Activated gamma-delta T cell treated with Interleukin-2 at 50 U/mL for 16 hours (primary cell): Measurements from ENCODE around the gene TMEM219.

Experiments used
- DNase-seq: peaks from one replicate; pipeline ENCODE4 v3.0.0-alpha.2; 2020

TMEM219 gene

DNA sequence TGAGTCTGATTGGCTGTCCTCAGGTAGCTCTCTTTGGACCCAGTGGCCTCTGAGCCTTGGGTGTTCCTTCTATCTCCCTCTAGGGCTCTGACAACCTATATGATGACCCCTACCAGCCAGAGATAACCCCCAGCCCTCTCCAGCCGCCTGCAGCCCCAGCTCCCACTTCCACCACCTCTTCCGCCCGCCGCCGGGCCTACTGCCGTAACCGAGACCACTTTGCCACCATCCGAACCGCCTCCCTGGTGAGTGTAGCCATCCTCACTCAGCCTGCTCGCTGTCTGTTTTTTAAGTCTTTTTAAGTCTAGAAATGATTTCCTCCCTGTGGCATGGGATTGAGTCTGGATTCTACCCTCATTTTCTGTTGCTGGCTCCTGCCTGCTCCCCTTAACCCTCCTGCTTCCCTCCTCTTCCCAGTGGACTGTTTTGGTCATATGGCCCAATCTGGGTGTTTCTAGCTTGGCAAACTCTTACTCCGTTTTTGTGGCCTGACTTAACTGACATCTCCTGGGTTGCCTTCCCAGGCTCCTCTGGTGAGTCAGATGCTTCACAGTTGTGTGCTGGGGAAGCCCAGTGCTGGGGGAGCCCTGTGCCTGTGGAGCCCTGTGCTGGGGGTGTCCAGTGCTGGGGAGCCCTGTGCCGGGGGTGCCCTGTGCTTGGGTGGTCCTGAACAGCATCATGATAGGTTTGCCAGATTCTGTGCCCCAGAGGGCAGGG, 21.7 kb downstream of the TMEM219 start:
- no peak for DNase-seq

DNA sequence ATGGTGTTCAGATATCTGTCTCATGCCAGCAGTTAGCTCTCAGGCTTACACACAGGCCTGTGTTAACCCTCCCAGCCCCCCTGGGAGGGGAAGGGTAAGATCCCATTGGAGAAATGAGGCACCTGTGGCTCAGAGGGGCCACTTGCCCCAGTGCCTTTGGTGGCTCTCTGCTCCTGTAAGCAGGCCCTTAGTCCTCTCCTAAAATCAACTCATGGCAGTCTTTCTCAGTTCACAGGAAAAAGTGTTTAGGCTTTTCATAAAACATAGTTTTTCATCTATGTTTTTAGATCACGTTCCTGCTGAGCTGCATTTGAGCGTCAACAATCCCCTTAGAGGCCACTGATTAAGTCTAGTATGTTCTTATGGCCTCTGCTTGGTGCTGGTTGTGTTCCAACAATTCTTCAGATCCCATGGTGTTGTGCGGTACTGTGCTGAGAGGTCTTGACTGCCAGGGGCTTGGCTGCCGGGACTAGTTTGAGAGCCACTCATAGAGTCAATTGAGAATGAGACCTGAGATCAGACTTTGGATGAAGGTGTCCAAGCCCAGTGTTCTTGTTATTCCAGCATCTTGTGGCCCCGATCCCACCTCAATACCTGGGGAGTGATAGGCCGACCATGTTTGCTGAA, 22.4 kb downstream of the TMEM219 start:
- DNase-seq, result no peak

DNA sequence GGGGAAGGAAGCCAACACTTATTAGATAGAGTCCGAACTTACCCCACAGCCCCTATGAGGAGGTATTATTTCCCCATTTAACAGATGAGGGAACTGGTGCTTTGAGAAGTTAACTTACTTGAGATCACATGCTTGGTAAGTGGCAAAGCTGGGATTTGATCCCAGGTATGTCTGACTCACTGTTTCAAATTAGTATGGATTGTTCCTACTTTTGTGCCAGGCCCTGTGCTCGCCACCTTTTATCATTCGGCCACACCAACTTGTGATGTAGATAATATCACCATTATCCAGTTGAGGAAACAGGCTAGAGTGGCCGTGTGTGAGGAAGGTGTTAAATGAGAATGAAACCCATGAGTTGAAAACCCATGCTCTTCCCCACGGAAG, 22.9 kb downstream of the TMEM219 start:
- no peak for DNase-seq

DNA sequence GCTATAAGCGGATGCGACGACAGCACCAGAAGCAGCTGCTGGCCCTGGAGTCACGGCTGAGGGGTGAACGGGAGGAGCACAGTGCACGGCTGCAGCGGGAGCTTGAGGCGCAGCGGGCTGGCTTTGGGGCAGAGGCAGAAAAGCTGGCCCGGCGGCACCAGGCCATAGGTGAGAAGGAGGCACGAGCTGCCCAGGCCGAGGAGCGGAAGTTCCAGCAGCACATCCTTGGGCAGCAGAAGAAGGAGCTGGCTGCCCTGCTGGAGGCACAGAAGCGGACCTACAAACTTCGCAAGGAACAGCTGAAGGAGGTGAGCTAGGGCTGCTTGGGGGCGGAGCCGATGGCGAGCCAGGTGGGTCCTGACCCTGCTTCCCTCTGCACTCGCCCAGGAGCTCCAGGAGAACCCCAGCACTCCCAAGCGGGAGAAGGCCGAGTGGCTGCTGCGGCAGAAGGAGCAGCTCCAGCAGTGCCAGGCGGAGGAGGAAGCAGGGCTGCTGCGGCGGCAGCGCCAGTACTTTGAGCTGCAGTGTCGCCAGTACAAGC, 23.5 kb downstream of the TMEM219 start:
- DNase-seq, result no peak

DNA sequence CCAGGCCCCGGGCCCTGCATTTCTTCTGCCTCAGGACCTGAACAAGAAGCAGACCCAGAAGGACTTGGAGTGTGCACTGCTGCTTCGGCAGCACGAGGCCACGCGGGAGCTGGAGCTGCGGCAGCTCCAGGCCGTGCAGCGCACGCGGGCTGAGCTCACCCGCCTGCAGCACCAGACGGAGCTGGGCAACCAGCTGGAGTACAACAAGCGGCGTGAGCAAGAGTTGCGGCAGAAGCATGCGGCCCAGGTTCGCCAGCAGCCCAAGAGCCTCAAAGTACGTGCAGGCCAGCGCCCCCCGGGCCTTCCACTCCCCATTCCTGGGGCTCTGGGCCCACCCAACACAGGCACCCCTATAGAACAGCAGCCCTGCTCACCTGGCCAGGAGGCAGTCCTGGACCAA, 24.4 kb downstream of the TMEM219 start:
- DNase-seq, result no peak

DNA sequence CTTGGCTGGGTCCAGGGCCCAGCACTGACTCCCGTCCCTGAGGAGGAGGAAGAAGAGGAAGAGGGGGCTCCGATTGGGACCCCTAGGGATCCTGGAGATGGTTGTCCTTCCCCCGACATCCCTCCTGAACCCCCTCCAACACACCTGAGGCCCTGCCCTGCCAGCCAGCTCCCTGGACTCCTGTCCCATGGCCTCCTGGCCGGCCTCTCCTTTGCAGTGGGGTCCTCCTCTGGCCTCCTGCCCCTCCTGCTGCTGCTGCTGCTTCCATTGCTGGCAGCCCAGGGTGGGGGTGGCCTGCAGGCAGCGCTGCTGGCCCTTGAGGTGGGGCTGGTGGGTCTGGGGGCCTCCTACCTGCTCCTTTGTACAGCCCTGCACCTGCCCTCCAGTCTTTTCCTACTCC, 25.1 kb downstream of the TMEM219 start:
- no peak for DNase-seq

DNA sequence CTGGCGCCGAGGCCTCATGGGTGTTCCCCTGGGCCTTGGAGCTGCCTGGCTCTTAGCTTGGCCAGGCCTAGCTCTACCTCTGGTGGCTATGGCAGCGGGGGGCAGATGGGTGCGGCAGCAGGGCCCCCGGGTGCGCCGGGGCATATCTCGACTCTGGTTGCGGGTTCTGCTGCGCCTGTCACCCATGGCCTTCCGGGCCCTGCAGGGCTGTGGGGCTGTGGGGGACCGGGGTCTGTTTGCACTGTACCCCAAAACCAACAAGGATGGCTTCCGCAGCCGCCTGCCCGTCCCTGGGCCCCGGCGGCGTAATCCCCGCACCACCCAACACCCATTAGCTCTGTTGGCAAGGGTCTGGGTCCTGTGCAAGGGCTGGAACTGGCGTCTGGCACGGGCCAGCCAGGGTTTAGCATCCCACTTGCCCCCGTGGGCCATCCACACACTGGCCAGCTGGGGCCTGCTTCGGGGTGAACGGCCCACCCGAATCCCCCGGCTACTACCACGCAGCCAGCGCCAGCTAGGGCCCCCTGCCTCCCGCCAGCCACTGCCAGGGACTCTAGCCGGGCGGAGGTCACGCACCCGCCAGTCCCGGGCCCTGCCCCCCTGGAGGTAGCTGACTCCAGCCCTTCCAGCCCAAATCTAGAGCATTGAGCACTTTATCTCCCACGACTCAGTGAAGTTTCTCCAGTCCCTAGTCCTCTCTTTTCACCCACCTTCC, 25.6 kb downstream of the TMEM219 start:
- no peak for DNase-seq

DNA sequence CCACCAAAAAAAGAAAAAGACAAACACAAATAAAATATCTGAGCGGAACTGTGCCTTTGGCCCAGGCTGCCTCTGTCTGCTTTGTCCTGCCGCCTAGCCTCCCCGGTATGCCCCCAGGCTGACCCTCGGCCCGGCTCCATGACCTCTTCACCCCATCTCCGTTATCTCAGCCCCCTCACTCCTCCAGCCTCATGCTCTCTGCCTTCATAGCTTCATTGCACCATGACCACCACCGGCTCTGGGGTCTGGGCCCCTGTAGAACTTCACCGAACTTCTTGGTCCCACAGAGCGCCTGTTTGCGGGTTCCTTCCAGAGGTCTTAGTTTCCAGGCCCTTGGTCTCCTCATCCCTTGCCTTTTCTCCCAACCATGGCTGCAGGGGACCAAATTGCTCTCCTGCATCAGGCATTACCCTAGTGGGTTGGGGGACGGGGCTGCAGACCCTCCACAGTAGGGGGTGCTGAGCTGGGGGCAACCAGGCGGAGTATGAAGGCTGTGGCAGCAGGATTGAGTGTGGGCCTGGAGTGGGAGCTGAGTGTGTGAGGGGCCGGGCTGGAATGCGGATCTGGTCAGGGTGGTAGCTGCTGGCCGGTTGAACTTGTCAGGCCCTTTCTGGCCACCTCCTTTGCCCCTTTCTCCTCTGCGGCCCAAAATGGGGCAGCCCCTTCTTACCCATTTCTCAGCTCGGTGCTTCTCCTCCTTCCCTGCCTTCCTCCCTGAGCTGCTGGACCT, 26.6 kb downstream of the TMEM219 start:
- DNase-seq, result no peak

DNA sequence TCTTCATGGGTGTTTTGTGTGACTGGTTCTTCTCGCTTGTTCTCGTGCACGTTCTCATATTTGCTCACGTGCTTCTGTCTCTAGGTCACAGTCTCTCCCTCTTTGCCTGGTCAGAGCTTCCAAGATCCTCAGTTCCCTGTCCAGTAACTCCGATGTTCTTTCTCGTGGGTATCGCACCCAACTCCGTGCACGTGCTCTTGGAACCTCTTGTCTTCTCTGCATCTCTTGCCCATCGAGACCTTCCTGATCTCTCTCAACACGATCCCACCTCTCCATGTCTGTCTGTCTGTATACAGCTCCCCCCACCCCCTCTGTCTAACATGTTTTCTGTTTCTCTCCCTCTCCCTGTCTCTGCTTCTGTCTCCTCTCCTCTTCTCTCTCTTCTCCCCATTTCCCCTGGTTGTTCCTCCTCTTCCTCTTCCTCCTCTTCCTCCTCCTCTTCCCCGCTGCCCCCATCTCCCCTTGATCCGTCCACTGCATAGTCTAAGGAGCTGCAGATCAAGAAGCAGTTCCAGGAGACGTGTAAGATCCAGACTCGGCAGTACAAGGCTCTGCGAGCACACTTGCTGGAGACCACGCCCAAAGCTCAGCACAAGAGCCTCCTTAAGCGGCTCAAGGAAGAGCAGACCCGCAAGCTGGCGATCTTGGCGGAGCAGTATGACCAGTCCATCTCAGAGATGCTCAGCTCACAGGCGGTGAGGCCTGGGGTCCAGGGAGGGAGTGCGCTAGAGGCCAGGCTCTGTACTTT, 27.4 kb downstream of the TMEM219 start:
- no peak for DNase-seq

DNA sequence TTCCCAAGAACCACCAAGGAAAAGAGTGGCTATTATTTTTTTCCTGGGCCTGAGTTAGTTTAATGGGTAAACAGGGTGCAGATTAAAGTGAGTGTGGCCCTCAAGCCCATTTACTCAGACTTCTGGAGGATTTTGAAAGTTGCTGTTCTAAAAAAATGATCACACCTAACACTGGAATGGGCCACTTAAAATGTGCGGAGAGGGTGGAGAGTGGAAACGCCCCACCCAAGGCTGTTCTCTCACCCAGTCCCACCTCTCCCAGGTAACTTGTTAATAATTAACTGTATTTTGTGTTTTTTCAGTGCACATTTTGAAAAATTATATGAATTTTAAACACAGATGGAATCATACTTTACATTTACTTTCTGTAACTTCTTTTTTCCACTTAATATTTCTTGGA, 28.2 kb downstream of the TMEM219 start:
- no peak for DNase-seq

DNA sequence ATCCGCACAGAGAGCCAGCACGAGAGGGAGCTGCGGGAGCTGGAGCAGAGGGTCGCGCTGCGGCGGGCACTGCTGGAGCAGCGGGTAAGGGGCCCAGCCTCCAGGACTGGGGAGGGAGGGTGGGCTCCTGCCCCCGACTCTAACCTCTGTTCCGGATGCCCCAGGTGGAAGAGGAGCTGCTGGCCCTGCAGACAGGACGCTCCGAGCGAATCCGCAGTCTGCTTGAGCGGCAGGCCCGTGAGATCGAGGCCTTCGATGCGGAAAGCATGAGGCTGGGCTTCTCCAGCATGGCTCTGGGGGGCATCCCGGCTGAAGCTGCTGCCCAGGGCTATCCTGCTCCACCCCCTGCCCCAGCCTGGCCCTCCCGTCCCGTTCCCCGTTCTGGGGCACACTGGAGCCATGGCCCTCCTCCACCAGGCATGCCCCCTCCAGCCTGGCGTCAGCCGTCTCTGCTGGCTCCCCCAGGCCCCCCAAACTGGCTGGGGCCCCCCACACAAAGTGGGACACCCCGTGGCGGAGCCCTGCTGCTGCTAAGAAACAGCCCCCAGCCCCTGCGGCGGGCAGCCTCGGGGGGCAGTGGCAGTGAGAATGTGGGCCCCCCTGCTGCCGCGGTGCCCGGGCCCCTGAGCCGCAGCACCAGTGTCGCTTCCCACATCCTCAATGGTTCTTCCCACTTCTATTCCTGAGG, 29.1 kb downstream of the TMEM219 start:
- no peak for DNase-seq

DNA sequence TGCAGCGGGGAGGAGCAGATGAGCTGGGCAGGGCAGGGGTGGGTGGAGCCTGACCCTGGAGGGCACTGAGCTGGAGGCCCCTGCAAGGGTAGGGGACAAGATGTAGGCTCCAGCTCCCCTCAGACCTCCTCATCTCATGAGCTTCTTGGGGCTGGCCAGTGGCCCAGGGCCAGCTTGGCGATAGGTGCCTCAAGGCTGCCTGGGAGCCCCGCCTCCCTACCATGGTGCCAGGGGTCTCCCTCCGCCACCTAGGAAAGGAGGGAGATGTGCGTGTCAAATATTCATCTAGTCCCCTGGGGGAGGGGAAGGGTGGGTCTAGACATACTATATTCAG, 29.7 kb downstream of the TMEM219 start:
- no peak for DNase-seq

DNA sequence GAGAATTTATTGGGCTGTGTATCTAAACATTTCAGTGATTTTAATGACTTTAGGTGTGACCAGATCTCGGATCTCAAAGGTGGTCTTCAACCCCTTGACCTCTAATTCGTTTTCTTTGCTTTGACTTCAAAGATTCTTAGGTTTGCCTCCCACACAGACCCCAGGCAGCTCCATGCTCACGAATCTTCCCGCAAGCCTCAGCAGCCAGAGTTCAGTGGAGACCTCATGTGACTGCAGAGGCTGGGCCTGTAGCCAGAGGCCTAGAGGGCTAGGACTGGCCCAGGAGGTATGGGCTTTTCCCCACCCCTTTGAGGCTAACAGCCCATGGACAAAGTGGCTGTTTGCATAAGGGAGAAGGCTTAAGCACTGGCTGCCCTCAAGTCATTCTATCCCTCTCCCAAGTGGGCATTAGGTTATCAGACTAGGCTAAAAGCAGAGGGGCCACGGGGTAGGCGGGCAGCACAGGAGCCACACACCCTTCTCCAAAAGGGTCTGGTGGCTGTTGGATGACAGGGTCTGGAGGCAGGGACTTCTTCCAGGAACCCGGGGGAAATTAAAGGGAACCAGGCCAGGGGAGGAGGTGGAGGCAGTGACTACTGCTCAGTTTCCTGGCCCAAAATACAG, 30.6 kb downstream of the TMEM219 start:
- DNase-seq, result no peak

DNA sequence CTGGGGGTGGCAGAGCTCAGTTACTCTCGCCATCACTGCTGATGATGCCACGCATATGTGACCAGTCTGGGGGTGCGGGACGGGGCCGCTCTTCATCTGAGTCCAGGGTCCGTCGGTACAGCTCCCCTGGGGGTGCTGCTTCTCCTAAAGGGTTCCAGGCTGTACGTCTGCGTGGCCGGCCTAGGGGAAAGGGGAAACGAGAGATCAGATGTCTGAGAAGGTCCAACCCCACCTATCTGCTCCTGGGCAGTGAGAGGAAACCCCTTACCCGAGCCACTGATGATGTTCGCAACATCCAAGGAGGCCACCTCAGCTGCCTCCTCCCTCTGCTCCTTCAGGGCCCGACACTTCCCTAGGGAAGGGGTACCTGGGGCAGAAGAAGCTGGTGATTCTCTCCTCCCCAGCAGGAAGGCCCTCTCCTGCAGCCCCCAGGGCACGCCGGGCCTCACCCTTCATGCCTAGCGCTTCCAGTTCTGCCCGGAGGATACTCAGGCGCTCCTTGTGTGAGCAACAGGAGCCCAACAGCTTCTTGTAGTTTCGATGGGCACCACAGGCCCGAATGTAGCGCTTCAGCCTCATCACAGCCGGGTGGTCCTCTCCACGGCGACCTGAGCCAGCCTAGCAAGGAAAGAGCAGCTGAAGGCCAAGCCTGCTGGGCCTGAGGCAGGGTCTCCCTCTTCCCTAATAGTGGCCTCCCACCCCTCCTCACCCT, 31.5 kb downstream of the TMEM219 start:
- DNase-seq, result no peak

DNA sequence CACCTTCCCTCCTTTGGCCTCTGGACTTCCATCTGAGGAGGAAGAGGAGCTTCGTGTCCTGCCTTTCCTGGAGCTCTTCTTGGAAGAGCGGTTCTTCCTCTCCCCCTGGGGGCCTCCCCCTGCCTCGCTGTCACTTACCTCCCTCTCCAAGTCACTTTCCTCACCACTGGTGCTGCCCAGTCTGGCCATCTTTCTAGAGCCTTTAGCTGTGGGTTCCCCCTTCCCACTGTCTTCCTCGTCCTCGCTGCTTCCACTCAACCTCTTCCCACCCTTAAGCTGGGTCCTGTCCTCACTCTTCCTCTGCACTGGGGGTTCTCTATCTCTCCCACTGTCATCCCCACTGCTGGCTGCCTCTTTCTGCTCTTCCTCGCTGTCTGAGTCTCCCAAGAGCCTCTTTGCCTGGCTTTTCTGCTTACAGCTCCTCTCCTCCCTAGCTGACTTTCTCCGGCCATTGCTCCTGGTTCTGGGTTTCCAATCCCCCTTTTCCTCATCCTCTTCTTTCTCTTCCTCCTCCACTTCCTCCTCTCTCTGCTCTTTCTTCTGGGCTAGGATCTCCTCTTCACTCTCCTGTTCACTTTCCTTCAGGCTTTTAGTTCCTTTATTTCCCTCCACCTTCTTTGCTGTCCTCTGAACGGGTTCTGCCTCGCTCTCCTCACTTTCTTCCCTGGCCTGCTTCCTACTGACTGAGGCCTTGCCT, 32.2 kb downstream of the TMEM219 start:
- no peak for DNase-seq

DNA sequence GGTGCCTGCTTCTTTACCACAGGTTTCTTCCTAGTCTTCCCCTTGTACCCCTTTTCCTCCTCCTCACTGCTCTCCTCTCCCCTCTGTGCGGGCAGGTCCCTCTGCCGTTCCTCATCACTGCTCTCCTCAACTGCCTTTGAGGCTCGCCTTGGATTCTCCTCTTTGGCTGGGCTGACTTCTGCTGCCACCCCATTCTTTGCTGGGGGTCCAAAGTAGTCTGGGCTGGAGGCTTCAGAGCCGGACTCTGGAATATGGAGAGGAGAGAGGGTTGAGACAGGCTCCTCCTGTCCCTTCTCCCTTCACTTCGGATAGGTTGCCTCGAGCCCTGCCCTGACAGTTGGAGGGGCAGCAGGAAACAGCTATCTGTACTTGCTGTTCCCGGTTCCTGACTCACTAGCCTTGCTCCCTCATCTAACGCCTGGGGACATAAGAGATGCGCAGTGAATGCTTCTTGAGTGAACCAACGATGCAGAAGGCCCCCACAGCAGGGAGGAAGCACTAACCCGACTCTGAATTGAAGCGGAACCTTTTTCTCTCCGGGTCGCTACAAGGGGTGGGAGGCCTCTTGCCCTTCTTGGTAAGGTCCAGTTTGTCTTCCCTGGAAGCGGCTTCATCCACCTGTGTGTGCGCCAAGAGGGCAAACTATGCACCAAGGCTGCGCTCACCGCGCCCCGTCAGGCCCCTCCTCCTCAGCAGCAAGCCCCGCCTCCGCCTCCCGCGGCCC, 32.9 kb downstream of the TMEM219 start:
- no peak for DNase-seq

DNA sequence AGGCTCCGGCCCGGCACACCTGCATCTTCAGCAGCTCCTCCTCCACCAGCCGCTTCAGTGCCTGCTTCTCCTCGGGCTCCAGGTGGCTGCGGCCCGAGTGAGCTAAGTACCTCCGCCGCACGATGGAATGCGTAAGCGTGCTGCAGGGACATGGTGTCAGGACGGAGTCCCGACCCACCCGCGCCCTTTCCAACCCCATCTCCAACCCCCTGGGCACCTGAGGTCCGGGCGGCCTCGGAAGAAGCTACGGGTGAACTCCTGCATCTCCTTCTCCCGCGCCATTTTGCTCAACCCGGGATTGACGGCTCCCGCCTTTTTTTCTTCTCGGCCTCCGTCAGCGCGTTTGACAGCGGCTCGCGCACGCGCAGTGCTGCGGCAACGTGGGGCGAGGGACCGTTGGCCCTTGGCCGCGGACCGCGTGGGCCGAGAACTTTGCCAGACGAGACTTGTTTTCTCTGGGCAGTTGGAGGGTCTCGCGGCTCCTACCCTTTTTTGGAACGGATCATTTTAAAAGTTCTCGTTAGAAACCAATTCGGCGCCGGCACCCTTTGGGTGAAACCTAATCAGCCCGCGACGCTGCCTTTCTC, 33.5 kb downstream of the TMEM219 start, which contains the start of gene HIRIP3:
Gene HIRIP3 (minus strand): TSS at position 294 of the 587 bp plus-strand sequence. CDS start 12 bp downstream, at position 282.
- DNase-seq, result peak; percentile 82

DNA sequence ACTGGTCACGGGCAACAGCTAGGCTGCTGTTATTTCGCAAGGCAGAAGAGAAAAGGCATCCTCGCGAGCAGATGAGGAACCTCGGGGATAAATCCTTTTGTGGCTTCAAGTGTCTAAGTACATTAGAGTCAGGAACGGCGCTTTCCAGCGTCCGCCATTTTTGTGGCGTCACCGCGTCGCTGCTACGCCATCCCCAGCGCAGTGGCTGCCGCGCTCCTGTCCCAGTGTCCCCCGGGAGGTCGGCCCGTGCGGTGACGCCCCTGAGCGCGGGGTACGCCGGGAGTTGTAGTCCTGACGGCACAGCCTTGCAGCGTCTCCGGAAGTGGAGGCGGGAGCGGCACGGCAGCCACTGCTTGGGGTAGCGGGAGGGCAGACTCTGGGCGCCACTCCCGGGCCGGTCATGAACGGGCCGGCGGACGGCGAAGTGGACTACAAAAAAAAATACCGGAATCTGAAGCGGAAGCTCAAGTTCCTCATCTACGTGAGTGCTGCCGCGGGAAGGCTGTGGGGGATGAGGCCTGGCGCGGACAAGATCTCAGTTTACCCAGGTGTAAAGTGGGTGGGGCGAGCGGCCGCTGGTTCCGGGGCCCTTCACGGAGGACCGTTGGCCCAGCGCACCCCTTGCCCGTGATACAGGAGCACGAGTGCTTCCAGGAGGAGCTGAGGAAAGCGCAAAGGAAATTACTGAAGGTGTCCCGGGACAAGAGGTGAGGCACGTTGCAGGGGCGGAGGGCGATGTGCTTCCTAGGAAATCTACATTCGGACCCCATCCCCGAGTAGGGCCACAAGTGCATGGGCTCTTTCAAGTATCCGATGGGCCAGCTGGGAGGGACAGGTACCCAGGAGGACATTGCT, 34.3 kb downstream of the TMEM219 start, which contains the start of gene INO80E:
Gene INO80E (plus strand): TSS at position 331 of the 855 bp plus-strand sequence. CDS start 70 bp downstream, at position 401.
- peak; percentile 99 for DNase-seq
